ENCODE measurements around the gene DNPH1.

DNPH1 gene

GRCh38 chr6:43184268-43184985 is 44.9 kb downstream of the DNPH1 start:
- H3K27ac ChIP-seq (ENCODE audit: insufficient read depth in 1 of 2, low read depth in 1 of 2, low read length in 2 of 2, poor library complexity in 1 of 2, severe bottlenecking in 2 of 2), result no peak overlapping the region
- ChIA-PET POLR2A (no interaction called here), CTCF (interaction anchor here (0.6 to 1.6 kb wide), 3 partner anchors 13 to 321 kb away, joined by 3 to 8 read pairs (median 3); partner anchors contain the start of gene SRF)
- peaks cover 0 to 21% (median 18%) of the 10 kb centered on the region in 4 experiments for H3K4me1 ChIP-seq (ENCODE audit: control extremely low read depth in 1 of 4, control insufficient read depth in 4 of 4, insufficient read depth in 4 of 4, low read length in 3 of 4)
- 98% methylated on average over 19 of the region's 21 CpGs for WGBS (ENCODE audit: insufficient coverage)
- H3K9me3 ChIP-seq (ENCODE audit: control extremely low read depth in 1 of 5, control insufficient read depth in 4 of 5, insufficient read depth in 2 of 5, low read depth in 1 of 5, low read length in 4 of 5), result no peaks in the 10 kb centered on the region
- no peak for DNase-seq
- H3K36me3 ChIP-seq (ENCODE audit: control insufficient read depth in 4 of 4, insufficient read depth in 4 of 4, low read length in 3 of 4), result peaks cover 8 to 50% (median 40%) of the 10 kb centered on the region in 4 experiments
- no peak overlapping the region for H3K4me3 ChIP-seq (ENCODE audit: control insufficient read depth in 1 of 7, extremely low read depth in 1 of 7, insufficient read depth in 4 of 7, low read depth in 2 of 7, low read length in 6 of 7)
- H3K27me3 ChIP-seq (replicated peaks in 2 of 5; ENCODE audit: control insufficient read depth in 4 of 5, insufficient read depth in 5 of 5, low read length in 4 of 5), result no peaks in the 10 kb centered on the region

GRCh38 chr6:43183441-43183840 is 45.8 kb downstream of the DNPH1 start:
- peaks cover 9 to 57% (median 46%) of the 10 kb centered on the region in 4 experiments for H3K36me3 ChIP-seq (ENCODE audit: control insufficient read depth in 4 of 4, insufficient read depth in 4 of 4, low read length in 3 of 4)

GRCh38 chr6:43181942-43182860 is 47.1 kb downstream of the DNPH1 start, which contains the start of gene CUL9:
Gene CUL9 (plus strand): TSS chr6:43182196. CDS start chr6:43184311, 2,115 bp downstream.
- no peaks in the 10 kb centered on the region for H3K27me3 ChIP-seq (replicated peaks in 2 of 5; ENCODE audit: control insufficient read depth in 4 of 5, insufficient read depth in 5 of 5, low read length in 4 of 5)
- CTCF ChIA-PET, result interaction anchor here (1.0 to 2.4 kb wide), 5 partner anchors 9 to 48 kb away, joined by 3 to 7 read pairs (median 4); no protein-coding TSS in a partner anchor
- peaks cover 9 to 52% (median 40%) of the 10 kb centered on the region in 4 experiments for H3K36me3 ChIP-seq (ENCODE audit: control insufficient read depth in 4 of 4, insufficient read depth in 4 of 4, low read length in 3 of 4)
- H3K4me1 ChIP-seq (ENCODE audit: control extremely low read depth in 1 of 4, control insufficient read depth in 4 of 4, insufficient read depth in 4 of 4, low read length in 3 of 4), result peaks cover 0 to 21% (median 18%) of the 10 kb centered on the region in 4 experiments
- 2% methylated on average over 47 of the region's 51 CpGs for WGBS (ENCODE audit: insufficient coverage)
- DNase-seq, result peak; percentile 67 to 84 (median 78)
- POLR2A ChIA-PET, result interaction anchor here (1.0 kb wide), 1 partner anchor 11 kb away, joined by 3 read pairs; the partner anchor contains the start of gene SRF
- H3K4me3 ChIP-seq (ENCODE audit: control insufficient read depth in 1 of 7, extremely low read depth in 1 of 7, insufficient read depth in 4 of 7, low read depth in 2 of 7, low read length in 6 of 7), result peak within 1 kb of the TSS; percentile 41 to 95 (median 76)
- no peaks in the 10 kb centered on the region for H3K9me3 ChIP-seq (ENCODE audit: control extremely low read depth in 1 of 5, control insufficient read depth in 4 of 5, insufficient read depth in 2 of 5, low read depth in 1 of 5, low read length in 4 of 5)
- H3K27ac ChIP-seq (ENCODE audit: insufficient read depth in 1 of 2, low read depth in 1 of 2, low read length in 2 of 2, poor library complexity in 1 of 2, severe bottlenecking in 2 of 2), result peak within 1 kb of the TSS; percentile 9 to 67

More at GRCh38 chr6:43183441-43183840, 45.8 kb downstream of the DNPH1 start:
- WGBS (ENCODE audit: insufficient coverage), result 93% methylated on average over 1 of the region's 4 CpGs
- H3K27me3 ChIP-seq (replicated peaks in 2 of 5; ENCODE audit: control insufficient read depth in 4 of 5, insufficient read depth in 5 of 5, low read length in 4 of 5), result no peaks in the 10 kb centered on the region
- H3K4me3 ChIP-seq (ENCODE audit: control insufficient read depth in 1 of 7, extremely low read depth in 1 of 7, insufficient read depth in 4 of 7, low read depth in 2 of 7, low read length in 6 of 7), result peak overlapping the region in 2 of 7 experiments; percentile 72 to 95
- DNase-seq, result no peak
- peaks cover 0 to 21% (median 18%) of the 10 kb centered on the region in 4 experiments for H3K4me1 ChIP-seq (ENCODE audit: control extremely low read depth in 1 of 4, control insufficient read depth in 4 of 4, insufficient read depth in 4 of 4, low read length in 3 of 4)
- H3K27ac ChIP-seq (ENCODE audit: insufficient read depth in 1 of 2, low read depth in 1 of 2, low read length in 2 of 2, poor library complexity in 1 of 2, severe bottlenecking in 2 of 2), result peak overlapping the region in 1 of 2 experiments; percentile 67
- CTCF ChIA-PET, result interaction anchor here (1.0 to 2.4 kb wide), 4 partner anchors 10 to 36 kb away, joined by 3 to 8 read pairs (median 6); partner anchors contain the start of gene SRF
- POLR2A ChIA-PET, result no interaction called here
- H3K9me3 ChIP-seq (ENCODE audit: control extremely low read depth in 1 of 5, control insufficient read depth in 4 of 5, insufficient read depth in 2 of 5, low read depth in 1 of 5, low read length in 4 of 5), result no peaks in the 10 kb centered on the region

- 72% methylated on average over 9 of the region's 9 CpGs for WGBS (ENCODE audit: insufficient coverage)
- POLR2A ChIA-PET, result interaction anchor here (1.0 kb wide), 1 partner anchor 10 kb away, joined by 3 read pairs; the partner anchor contains the start of gene SRF
- no peak for DNase-seq
- CTCF ChIA-PET, result interaction anchor here (1.2 to 2.4 kb wide), 3 partner anchors 8 to 19 kb away, joined by 4 to 7 read pairs (median 6); no protein-coding TSS in a partner anchor
- peak overlapping the region in 1 of 2 experiments; percentile 67 for H3K27ac ChIP-seq (ENCODE audit: insufficient read depth in 1 of 2, low read depth in 1 of 2, low read length in 2 of 2, poor library complexity in 1 of 2, severe bottlenecking in 2 of 2)
- H3K4me3 ChIP-seq (ENCODE audit: control insufficient read depth in 1 of 7, extremely low read depth in 1 of 7, insufficient read depth in 4 of 7, low read depth in 2 of 7, low read length in 6 of 7), result peak overlapping the region in 6 of 7 experiments; percentile 72 to 95 (median 78)
- no peaks in the 10 kb centered on the region for H3K9me3 ChIP-seq (ENCODE audit: control extremely low read depth in 1 of 5, control insufficient read depth in 4 of 5, insufficient read depth in 2 of 5, low read depth in 1 of 5, low read length in 4 of 5)
- H3K36me3 ChIP-seq (ENCODE audit: control insufficient read depth in 4 of 4, insufficient read depth in 4 of 4, low read length in 3 of 4), result peaks cover 5 to 51% (median 36%) of the 10 kb centered on the region in 4 experiments
- H3K27me3 ChIP-seq (replicated peaks in 2 of 5; ENCODE audit: control insufficient read depth in 4 of 5, insufficient read depth in 5 of 5, low read length in 4 of 5), result no peaks in the 10 kb centered on the region
- H3K4me1 ChIP-seq (ENCODE audit: control extremely low read depth in 1 of 4, control insufficient read depth in 4 of 4, insufficient read depth in 4 of 4, low read length in 3 of 4), result peaks cover 0 to 21% (median 18%) of the 10 kb centered on the region in 4 experiments
Measured at GRCh38 chr6:43181621-43181941, 47.7 kb downstream of the DNPH1 start.

GRCh38 chr6:43180985-43181384 is 48.3 kb downstream of the DNPH1 start:
- Histone ChIP-seq H3K4me1 (ENCODE audit: control extremely low read depth in 1 of 4, control insufficient read depth in 4 of 4, insufficient read depth in 4 of 4, low read length in 3 of 4) (peaks cover 0 to 21% (median 18%) of the 10 kb centered on the region in 4 experiments), H3K9me3 (ENCODE audit: control extremely low read depth in 1 of 5, control insufficient read depth in 4 of 5, insufficient read depth in 2 of 5, low read depth in 1 of 5, low read length in 4 of 5) (no peaks in the 10 kb centered on the region), H3K4me3 (ENCODE audit: control insufficient read depth in 1 of 7, extremely low read depth in 1 of 7, insufficient read depth in 4 of 7, low read depth in 2 of 7, low read length in 6 of 7) (no peak overlapping the region), H3K27ac (ENCODE audit: insufficient read depth in 1 of 2, low read depth in 1 of 2, low read length in 2 of 2, poor library complexity in 1 of 2, severe bottlenecking in 2 of 2) (no peak overlapping the region), H3K27me3 (replicated peaks in 2 of 5; ENCODE audit: control insufficient read depth in 4 of 5, insufficient read depth in 5 of 5, low read length in 4 of 5) (no peaks in the 10 kb centered on the region), H3K36me3 (ENCODE audit: control insufficient read depth in 4 of 4, insufficient read depth in 4 of 4, low read length in 3 of 4) (peaks cover 5 to 51% (median 34%) of the 10 kb centered on the region in 4 experiments)
- ChIA-PET POLR2A (no interaction called here), CTCF (interaction anchor here (0.8 kb wide), 1 partner anchor 11 kb away, joined by 3 read pairs; no protein-coding TSS in a partner anchor)
- no peak for DNase-seq
- WGBS (ENCODE audit: insufficient coverage), result 100% methylated on average over 2 of the region's 5 CpGs

GRCh38 chr6:43180058-43180457 is 49.2 kb downstream of the DNPH1 start:
- POLR2A ChIA-PET, result no interaction called here
- Histone ChIP-seq H3K4me1 (ENCODE audit: control extremely low read depth in 1 of 4, control insufficient read depth in 4 of 4, insufficient read depth in 4 of 4, low read length in 3 of 4) (peaks cover 5 to 30% (median 22%) of the 10 kb centered on the region in 4 experiments), H3K36me3 (ENCODE audit: control insufficient read depth in 4 of 4, insufficient read depth in 4 of 4, low read length in 3 of 4) (peaks cover 7 to 52% (median 33%) of the 10 kb centered on the region in 4 experiments), H3K27me3 (replicated peaks in 2 of 5; ENCODE audit: control insufficient read depth in 4 of 5, insufficient read depth in 5 of 5, low read length in 4 of 5) (no peaks in the 10 kb centered on the region), H3K4me3 (ENCODE audit: control insufficient read depth in 1 of 7, extremely low read depth in 1 of 7, insufficient read depth in 4 of 7, low read depth in 2 of 7, low read length in 6 of 7) (no peak overlapping the region), H3K9me3 (ENCODE audit: control extremely low read depth in 1 of 5, control insufficient read depth in 4 of 5, insufficient read depth in 2 of 5, low read depth in 1 of 5, low read length in 4 of 5) (no peaks in the 10 kb centered on the region), H3K27ac (ENCODE audit: insufficient read depth in 1 of 2, low read depth in 1 of 2, low read length in 2 of 2, poor library complexity in 1 of 2, severe bottlenecking in 2 of 2) (no peak overlapping the region)
- WGBS (ENCODE audit: insufficient coverage), result 94% methylated on average over 5 of the region's 7 CpGs
- no peak for DNase-seq
- CTCF ChIA-PET, result no interaction called here
